K562 (cell line): Measurements from ENCODE around the gene IFT25. TPM values are rescaled to one million over a fixed set of nuclear protein-coding genes. Genes with fewer than 3 reads are reported as not detected.

Experiments
- BHLHE40 ChIP-seq: IDR thresholded peaks from 2 replicates; pipeline ENCODE4 v1.6.1; 2011; ENCODE audit warnings: low read length, improper control_type of control experiment
- FOXA3 ChIP-seq, 2 experiments: fragments of 450-650 bp in 1 of 2; sonication (generic) in 1 of 2; formaldehyde crosslinking; IDR thresholded peaks in 1 of 2; conservative IDR thresholded peaks in 1 of 2; 2 replicates each; pipeline versions ENCODE4 v1.4.0 to v1.8.0; 2020 to 2022; ENCODE audit warnings: mild to moderate bottlenecking in 2 of 2, missing genetic modification reagents in 1 of 2
- TEAD4 ChIP-seq, 2 experiments: sonication (generic) in 1 of 2; formaldehyde crosslinking in 1 of 2; IDR thresholded peaks; 2 replicates each; pipeline versions ENCODE4 v1.6.1 to v1.8.0; 2012 to 2022; ENCODE audit warnings: borderline replicate concordance in 1 of 2, inconsistent platforms in 1 of 2, low read length in 1 of 2, mild to moderate bottlenecking in 1 of 2, missing genetic modification reagents in 1 of 2
- polyA plus RNA-seq, 8 experiments: library from polyadenylated mRNA; depleted of rRNA in 4 of 8; stranded (reverse) in 5 of 8; unstranded in 3 of 8; fragments of >200 nt; fragmentation: Nextera tagmentation in 2 of 8; fragmentation: Illumina TruSeq in 1 of 8; extraction: Ambion mirVana in 2 of 8; extraction: Trizol in 1 of 8; gene quantifications; 2 replicates each; pipeline versions ENCODE4 v1.2.1 to v1.2.3, GENCODE V29; 2011 to 2014; ENCODE audit warnings: inconsistent platforms in 1 of 8, missing spikeins in 1 of 8
- total RNA-seq, 7 experiments: library from RNA; depleted of rRNA in 6 of 7; stranded (reverse); fragments of >200 nt in 6 of 7; fragmentation: Illumina TruSeq in 2 of 7; extraction: Trizol in 2 of 7; gene quantifications; 2 replicates each; pipeline versions ENCODE4 v1.2.1 to v1.2.3, GENCODE V29; 2011 to 2021; ENCODE audit warnings: low replicate concordance in 1 of 7
- TF ChIP-seq, protein P1 (sequence below), 2 experiments: fragments of 450-650 bp; formaldehyde crosslinking in 1 of 2; IDR thresholded peaks; 2 replicates each; pipeline versions ENCODE4 v1.4.0 to v1.6.1; 2014 to 2020; ENCODE audit warnings: mild to moderate bottlenecking in 2 of 2, borderline replicate concordance in 1 of 2, low read depth in 1 of 2
- TF ChIP-seq, protein P2 (sequence below), 3 experiments: IDR thresholded peaks in 2 of 3; conservative IDR thresholded peaks in 1 of 3; 2 replicates each; pipeline ENCODE4 v1.5.1; 2011 to 2012; ENCODE audit warnings: low read length in 3 of 3, mild to moderate bottlenecking in 3 of 3, control low read depth in 2 of 3, improper control_type of control experiment in 1 of 3, inconsistent platforms in 1 of 3, low read depth in 1 of 3, mixed read lengths in 1 of 3, moderate library complexity in 1 of 3; ENCODE audit not compliant: insufficient read depth in 2 of 3
- TF ChIP-seq, protein P3 (sequence below), 2 experiments: fragments of 450-650 bp; conservative IDR thresholded peaks; 2 replicates each; pipeline ENCODE4 v1.6.1; 2017; ENCODE audit warnings: mild to moderate bottlenecking in 2 of 2, moderate library complexity in 2 of 2
- TF ChIP-seq, protein P4 (sequence below): fragments of 450-650 bp; formaldehyde crosslinking; IDR thresholded peaks from 2 replicates; pipeline ENCODE4 v1.4.0; 2020; ENCODE audit warnings: mild to moderate bottlenecking, moderate library complexity

The IFT25 gene
- total and polyA plus RNA-seq, 9 of the 15 experiments (the other 6 are each of a cell fraction or from before 2014, with no cell fraction given) = 93.6 to 209 (median 167) TPM

DNA sequence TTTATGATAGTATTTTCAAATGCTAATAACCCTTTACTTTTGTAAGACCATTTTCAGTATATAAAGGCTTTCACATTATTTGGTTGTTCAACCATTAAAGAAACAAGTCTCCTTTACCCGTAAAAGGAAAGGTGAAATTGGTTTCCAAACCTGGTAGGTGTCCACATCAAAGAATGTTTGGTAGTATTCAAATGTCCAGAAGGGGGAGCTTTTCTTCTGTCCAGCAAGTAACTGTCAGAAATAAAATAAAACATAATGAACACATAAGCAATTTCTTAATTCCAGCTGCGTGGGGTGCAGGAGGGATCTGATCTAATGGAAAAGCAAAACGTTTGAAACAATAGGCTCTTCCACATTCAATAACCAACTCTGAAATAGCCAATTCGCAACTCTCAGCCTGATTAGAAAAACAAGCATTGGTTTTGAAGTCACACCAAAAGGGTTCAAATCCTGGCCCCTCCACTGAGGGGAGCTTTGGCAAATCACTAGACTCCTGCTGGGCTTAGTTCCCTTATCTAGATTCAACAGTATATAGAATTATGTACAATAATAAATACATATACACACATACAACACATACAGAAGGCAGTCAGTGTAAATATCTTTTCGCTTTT, 66.9 kb downstream of the IFT25 start (continued):
- TF ChIP-seq, protein P1, sequence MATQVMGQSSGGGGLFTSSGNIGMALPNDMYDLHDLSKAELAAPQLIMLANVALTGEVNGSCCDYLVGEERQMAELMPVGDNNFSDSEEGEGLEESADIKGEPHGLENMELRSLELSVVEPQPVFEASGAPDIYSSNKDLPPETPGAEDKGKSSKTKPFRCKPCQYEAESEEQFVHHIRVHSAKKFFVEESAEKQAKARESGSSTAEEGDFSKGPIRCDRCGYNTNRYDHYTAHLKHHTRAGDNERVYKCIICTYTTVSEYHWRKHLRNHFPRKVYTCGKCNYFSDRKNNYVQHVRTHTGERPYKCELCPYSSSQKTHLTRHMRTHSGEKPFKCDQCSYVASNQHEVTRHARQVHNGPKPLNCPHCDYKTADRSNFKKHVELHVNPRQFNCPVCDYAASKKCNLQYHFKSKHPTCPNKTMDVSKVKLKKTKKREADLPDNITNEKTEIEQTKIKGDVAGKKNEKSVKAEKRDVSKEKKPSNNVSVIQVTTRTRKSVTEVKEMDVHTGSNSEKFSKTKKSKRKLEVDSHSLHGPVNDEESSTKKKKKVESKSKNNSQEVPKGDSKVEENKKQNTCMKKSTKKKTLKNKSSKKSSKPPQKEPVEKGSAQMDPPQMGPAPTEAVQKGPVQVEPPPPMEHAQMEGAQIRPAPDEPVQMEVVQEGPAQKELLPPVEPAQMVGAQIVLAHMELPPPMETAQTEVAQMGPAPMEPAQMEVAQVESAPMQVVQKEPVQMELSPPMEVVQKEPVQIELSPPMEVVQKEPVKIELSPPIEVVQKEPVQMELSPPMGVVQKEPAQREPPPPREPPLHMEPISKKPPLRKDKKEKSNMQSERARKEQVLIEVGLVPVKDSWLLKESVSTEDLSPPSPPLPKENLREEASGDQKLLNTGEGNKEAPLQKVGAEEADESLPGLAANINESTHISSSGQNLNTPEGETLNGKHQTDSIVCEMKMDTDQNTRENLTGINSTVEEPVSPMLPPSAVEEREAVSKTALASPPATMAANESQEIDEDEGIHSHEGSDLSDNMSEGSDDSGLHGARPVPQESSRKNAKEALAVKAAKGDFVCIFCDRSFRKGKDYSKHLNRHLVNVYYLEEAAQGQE (IDR thresholded peaks at IDR 0.05; ENCODE audit: borderline replicate concordance) = peak; percentile 79; the same call in 1 of the 2 replicates
- TF ChIP-seq, protein P1 (CRISPR knock-in tag; IDR thresholded peaks at IDR 0.05; ENCODE audit: low read depth) = no peak
- TF ChIP-seq FOXA3 (CRISPR knock-in tag; conservative IDR thresholded peaks at IDR 0.05 in 1 of 2, IDR thresholded peaks at IDR 0.05 in 1 of 2) (no peak), TEAD4 (IDR thresholded peaks at IDR 0.05; ENCODE audit: low read length) (peak; percentile 33; the same call in 1 of the 2 replicates), TEAD4 (CRISPR knock-in tag; IDR thresholded peaks at IDR 0.05; ENCODE audit: borderline replicate concordance) (no peak), BHLHE40 (no peak)
- TF ChIP-seq, protein P2, sequence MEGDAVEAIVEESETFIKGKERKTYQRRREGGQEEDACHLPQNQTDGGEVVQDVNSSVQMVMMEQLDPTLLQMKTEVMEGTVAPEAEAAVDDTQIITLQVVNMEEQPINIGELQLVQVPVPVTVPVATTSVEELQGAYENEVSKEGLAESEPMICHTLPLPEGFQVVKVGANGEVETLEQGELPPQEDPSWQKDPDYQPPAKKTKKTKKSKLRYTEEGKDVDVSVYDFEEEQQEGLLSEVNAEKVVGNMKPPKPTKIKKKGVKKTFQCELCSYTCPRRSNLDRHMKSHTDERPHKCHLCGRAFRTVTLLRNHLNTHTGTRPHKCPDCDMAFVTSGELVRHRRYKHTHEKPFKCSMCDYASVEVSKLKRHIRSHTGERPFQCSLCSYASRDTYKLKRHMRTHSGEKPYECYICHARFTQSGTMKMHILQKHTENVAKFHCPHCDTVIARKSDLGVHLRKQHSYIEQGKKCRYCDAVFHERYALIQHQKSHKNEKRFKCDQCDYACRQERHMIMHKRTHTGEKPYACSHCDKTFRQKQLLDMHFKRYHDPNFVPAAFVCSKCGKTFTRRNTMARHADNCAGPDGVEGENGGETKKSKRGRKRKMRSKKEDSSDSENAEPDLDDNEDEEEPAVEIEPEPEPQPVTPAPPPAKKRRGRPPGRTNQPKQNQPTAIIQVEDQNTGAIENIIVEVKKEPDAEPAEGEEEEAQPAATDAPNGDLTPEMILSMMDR (IDR thresholded peaks at IDR 0.05 in 2 of 3, conservative IDR thresholded peaks at IDR 0.05 in 1 of 3; ENCODE audit: insufficient read depth in 2 of 3, low read depth in 1 of 3, low read length in 3 of 3) = peak; percentile 64 to 86 (median 68); a peak in 5 of 6 replicates
- TF ChIP-seq, protein P3, sequence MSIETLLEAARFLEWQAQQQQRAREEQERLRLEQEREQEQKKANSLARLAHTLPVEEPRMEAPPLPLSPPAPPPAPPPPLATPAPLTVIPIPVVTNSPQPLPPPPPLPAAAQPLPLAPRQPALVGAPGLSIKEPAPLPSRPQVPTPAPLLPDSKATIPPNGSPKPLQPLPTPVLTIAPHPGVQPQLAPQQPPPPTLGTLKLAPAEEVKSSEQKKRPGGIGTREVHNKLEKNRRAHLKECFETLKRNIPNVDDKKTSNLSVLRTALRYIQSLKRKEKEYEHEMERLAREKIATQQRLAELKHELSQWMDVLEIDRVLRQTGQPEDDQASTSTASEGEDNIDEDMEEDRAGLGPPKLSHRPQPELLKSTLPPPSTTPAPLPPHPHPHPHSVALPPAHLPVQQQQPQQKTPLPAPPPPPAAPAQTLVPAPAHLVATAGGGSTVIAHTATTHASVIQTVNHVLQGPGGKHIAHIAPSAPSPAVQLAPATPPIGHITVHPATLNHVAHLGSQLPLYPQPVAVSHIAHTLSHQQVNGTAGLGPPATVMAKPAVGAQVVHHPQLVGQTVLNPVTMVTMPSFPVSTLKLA (conservative IDR thresholded peaks at IDR 0.05) = 0 out of 4 replicates have a peak, but pooled peaks of 1 of the 2 experiments have one; percentile 9
- TF ChIP-seq, protein P4, sequence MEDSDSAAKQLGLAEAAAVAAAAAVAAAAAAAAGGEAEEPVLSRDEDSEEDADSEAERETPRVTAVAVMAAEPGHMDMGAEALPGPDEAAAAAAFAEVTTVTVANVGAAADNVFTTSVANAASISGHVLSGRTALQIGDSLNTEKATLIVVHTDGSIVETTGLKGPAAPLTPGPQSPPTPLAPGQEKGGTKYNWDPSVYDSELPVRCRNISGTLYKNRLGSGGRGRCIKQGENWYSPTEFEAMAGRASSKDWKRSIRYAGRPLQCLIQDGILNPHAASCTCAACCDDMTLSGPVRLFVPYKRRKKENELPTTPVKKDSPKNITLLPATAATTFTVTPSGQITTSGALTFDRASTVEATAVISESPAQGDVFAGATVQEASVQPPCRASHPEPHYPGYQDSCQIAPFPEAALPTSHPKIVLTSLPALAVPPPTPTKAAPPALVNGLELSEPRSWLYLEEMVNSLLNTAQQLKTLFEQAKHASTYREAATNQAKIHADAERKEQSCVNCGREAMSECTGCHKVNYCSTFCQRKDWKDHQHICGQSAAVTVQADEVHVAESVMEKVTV (CRISPR knock-in tag) = peak; percentile 62; the same call in 1 of the 2 replicates
